ENCODE measurements around the gene WAC. TPM values are rescaled to one million over a fixed set of nuclear protein-coding genes. Genes with fewer than 3 reads are reported as not detected.

The WAC gene
- total and polyA plus RNA-seq, 2 of the 13 experiments (the other 11 are each of a cell fraction or from before 2014, with no cell fraction given): 69.1 to 96.2 TPM

GRCh38 chr10:28638392-28638791 is 105.5 kb downstream of the WAC start (continued):
- TF ChIP-seq, protein P1, sequence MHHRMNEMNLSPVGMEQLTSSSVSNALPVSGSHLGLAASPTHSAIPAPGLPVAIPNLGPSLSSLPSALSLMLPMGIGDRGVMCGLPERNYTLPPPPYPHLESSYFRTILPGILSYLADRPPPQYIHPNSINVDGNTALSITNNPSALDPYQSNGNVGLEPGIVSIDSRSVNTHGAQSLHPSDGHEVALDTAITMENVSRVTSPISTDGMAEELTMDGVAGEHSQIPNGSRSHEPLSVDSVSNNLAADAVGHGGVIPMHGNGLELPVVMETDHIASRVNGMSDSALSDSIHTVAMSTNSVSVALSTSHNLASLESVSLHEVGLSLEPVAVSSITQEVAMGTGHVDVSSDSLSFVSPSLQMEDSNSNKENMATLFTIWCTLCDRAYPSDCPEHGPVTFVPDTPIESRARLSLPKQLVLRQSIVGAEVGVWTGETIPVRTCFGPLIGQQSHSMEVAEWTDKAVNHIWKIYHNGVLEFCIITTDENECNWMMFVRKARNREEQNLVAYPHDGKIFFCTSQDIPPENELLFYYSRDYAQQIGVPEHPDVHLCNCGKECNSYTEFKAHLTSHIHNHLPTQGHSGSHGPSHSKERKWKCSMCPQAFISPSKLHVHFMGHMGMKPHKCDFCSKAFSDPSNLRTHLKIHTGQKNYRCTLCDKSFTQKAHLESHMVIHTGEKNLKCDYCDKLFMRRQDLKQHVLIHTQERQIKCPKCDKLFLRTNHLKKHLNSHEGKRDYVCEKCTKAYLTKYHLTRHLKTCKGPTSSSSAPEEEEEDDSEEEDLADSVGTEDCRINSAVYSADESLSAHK (CRISPR knock-in tag; IDR thresholded peaks at IDR 0.05; ENCODE audit: borderline replicate concordance): no peak

DNA sequence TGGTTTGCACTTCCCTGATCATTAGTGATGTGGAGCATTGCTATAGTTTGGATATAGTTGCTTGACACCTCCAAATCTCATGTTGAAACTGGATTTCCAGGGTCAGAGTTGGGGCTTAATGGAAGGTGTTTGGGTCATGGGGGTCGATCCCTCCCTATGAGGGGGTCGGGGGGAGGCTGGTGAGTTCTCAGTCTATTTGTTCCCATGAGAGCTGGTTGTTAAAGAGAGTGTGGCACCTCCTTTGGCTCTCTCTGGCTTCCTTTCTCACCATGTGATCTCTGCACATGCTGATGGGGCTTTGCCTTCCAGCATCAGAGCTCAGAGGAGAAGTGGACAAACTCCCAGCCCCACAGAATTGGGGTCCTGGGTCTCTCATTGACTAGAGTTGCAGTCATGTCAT is 107.6 kb downstream of the WAC start:
- Histone ChIP-seq H2AFZ (ENCODE audit: low read length) (no peak overlapping the region), H3K9me3 (ENCODE audit: low read length) (no peaks in the 10 kb centered on the region), H3K27ac (ENCODE audit: extremely low read length, insufficient read depth, low read length) (no peak overlapping the region), H3K27me3 (ENCODE audit: control insufficient read depth in 1 of 2, insufficient read depth in 2 of 2, low read length in 2 of 2) (peaks cover 0 to 2% of the 10 kb centered on the region in 2 experiments; a peak in 1 of 5 replicates), H3K9ac (ENCODE audit: insufficient read depth, low read depth, low read length) (no peak overlapping the region), H3K4me2 (ENCODE audit: low read depth, low read length) (no peak overlapping the region), H3K36me3 (replicated peaks in 1 of 2; ENCODE audit: control insufficient read depth in 1 of 2, insufficient read depth in 2 of 2, low read length in 2 of 2) (no peaks in the 10 kb centered on the region), H3K4me3 (replicated peaks in 1 of 3; ENCODE audit: insufficient read depth in 1 of 3, low read depth in 2 of 3, low read length in 3 of 3) (no peak overlapping the region), H3K79me2 (ENCODE audit: insufficient read depth, low read length) (no peaks in the 10 kb centered on the region), H4K20me1 (ENCODE audit: insufficient read depth, low read length) (no peaks in the 10 kb centered on the region), H3K4me1 (ENCODE audit: insufficient read depth, low read length) (no peaks in the 10 kb centered on the region)
- intact Hi-C loops (cut with micrococcal nuclease; ENCODE audit: unreplicated experiment): no loop called here
- CTCF ChIA-PET (ENCODE audit: low intra/inter-chr PET ratio, low total read pairs): no interaction called here
- in situ Hi-C loops (cut with HindIII; ENCODE audit: extremely low pct_ligation_motif_present, low pct_unique_long_range_greater_than_20kb): no loop called here
- FAIRE-seq: no peak
- no TSS peak for BruUV-seq (replicated peaks)
- TF ChIP-seq ZSCAN21 (CRISPR knock-in tag; IDR thresholded peaks at IDR 0.05; ENCODE audit: borderline replicate concordance): no peak
- TF ChIP-seq PHF21A (CRISPR knock-in tag; IDR thresholded peaks at IDR 0.05): no peak
- no peak for TF ChIP-seq EED (CRISPR knock-in tag; IDR thresholded peaks at IDR 0.05)
- TF ChIP-seq SIX1 (CRISPR knock-in tag; IDR thresholded peaks at IDR 0.05; ENCODE audit: borderline replicate concordance): no peak
- no peak for TF ChIP-seq KLF12 (CRISPR knock-in tag; IDR thresholded peaks at IDR 0.05; ENCODE audit: borderline replicate concordance)
- no peak for TF ChIP-seq ZNF773 (CRISPR knock-in tag; IDR thresholded peaks at IDR 0.05; ENCODE audit: borderline replicate concordance)
- TF ChIP-seq, protein P2, sequence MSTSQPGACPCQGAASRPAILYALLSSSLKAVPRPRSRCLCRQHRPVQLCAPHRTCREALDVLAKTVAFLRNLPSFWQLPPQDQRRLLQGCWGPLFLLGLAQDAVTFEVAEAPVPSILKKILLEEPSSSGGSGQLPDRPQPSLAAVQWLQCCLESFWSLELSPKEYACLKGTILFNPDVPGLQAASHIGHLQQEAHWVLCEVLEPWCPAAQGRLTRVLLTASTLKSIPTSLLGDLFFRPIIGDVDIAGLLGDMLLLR (CRISPR knock-in tag; IDR thresholded peaks at IDR 0.05): no peak
- TF ChIP-seq TEAD2 (CRISPR knock-in tag; IDR thresholded peaks at IDR 0.05): no peak
- TF ChIP-seq ZNF83 (CRISPR knock-in tag; IDR thresholded peaks at IDR 0.05; ENCODE audit: borderline replicate concordance): no peak
- no peak for TF ChIP-seq MED13 (CRISPR knock-in tag; IDR thresholded peaks at IDR 0.05)
- no peak for TF ChIP-seq CBX5 (CRISPR knock-in tag; IDR thresholded peaks at IDR 0.05; ENCODE audit: borderline replicate concordance)
- POLR2A ChIA-PET: no interaction called here
- no peak for DNase-seq (ENCODE audit: low spot score)
- 0% methylated on average over 2 of the region's 2 CpGs for WGBS (ENCODE audit: low lambda C conversion rate)
- ATAC-seq: no peak
